ENCODE measurements around the gene SLC25A45. TPM values are rescaled to one million over a fixed set of nuclear protein-coding genes. Genes with fewer than 3 reads are reported as not detected.

SLC25A45 gene
- total RNA-seq, 1 donor from 2014 or later, result 12.3 TPM

- H3K9me3 Mint-ChIP-seq, result no peaks in the 10 kb centered on the region
- TF ChIP-seq, protein P1, sequence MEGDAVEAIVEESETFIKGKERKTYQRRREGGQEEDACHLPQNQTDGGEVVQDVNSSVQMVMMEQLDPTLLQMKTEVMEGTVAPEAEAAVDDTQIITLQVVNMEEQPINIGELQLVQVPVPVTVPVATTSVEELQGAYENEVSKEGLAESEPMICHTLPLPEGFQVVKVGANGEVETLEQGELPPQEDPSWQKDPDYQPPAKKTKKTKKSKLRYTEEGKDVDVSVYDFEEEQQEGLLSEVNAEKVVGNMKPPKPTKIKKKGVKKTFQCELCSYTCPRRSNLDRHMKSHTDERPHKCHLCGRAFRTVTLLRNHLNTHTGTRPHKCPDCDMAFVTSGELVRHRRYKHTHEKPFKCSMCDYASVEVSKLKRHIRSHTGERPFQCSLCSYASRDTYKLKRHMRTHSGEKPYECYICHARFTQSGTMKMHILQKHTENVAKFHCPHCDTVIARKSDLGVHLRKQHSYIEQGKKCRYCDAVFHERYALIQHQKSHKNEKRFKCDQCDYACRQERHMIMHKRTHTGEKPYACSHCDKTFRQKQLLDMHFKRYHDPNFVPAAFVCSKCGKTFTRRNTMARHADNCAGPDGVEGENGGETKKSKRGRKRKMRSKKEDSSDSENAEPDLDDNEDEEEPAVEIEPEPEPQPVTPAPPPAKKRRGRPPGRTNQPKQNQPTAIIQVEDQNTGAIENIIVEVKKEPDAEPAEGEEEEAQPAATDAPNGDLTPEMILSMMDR (IDR thresholded peaks at IDR 0.05), result no peak
- DNase-seq (no peak), ATAC-seq (ENCODE audit: low read depth) (no peak)
- intact Hi-C loops (cut with micrococcal nuclease), result no loop called here
- POLR2A ChIA-PET, result interaction anchor here (0.6 to 18.2 kb wide), 2 partner anchors 14 to 25 kb away, joined by 3 to 457 read pairs; partner anchors contain the start of gene NEAT1
- H3K4me1 Mint-ChIP-seq, result peaks cover 31% of the 10 kb centered on the region
- CTCF ChIA-PET, result no interaction called here
- peaks cover 72% of the 10 kb centered on the region for H3K36me3 Mint-ChIP-seq (ENCODE audit: low read depth)
- H3K27ac Mint-ChIP-seq, result no peak overlapping the region
- H3K27me3 Mint-ChIP-seq, result no peaks in the 10 kb centered on the region
- no peak overlapping the region for H3K4me3 Mint-ChIP-seq
These were observed 11.7 kb upstream of the SLC25A45 start for GRCh38 chr11:65394125-65394536.

DNA sequence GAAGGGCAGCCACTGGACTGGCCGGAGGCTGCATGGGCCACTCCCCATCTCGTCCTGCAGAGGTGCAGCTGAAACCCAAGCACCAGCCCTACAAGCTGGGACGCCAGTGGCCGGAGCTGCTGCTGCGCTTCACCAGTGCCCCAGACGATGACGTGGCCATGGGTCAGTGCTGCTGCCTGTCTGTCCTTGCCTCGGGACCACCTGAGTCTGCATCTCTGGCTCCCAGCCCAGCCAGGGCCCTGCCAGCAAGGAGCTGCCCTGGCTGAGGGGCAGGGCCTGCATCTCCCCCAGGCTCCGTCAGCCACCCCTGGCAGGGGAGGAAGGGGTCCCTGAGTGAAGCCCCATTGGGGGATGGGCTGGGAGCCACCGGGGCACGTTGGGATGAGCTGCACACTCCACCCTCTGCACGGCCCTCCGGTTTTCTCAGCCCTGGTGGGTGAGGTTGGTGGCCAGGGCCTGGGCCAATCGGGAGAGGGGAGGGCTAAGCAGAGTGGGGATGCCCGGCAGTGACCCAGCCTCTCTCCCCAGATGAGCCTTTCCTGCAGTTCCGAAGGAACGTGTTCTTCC, 11.2 kb upstream of the SLC25A45 start:
- H3K36me3 Mint-ChIP-seq (ENCODE audit: low read depth), result peaks cover 73% of the 10 kb centered on the region
- CTCF ChIA-PET, result no interaction called here

GRCh38 chr11:65392899-65393298, 10.5 kb upstream of the SLC25A45 start:
- ChIA-PET CTCF (no interaction called here), POLR2A (interaction anchor here (0.8 to 18.2 kb wide), 5 partner anchors 15 to 114 kb away, joined by 3 to 457 read pairs (median 5); partner anchors contain the start of genes MALAT1 and NEAT1)
- ATAC-seq (ENCODE audit: low read depth) (no peak), DNase-seq (no peak)
- Mint-ChIP-seq H3K36me3 (ENCODE audit: low read depth) (peaks cover 71% of the 10 kb centered on the region), H3K4me1 (peaks cover 42% of the 10 kb centered on the region), H3K9me3 (no peaks in the 10 kb centered on the region), H3K27me3 (no peaks in the 10 kb centered on the region), H3K4me3 (no peak overlapping the region), H3K27ac (peak overlapping the region; percentile 32)
- intact Hi-C loops (cut with micrococcal nuclease), result no loop called here
- TF ChIP-seq, protein P1 (IDR thresholded peaks at IDR 0.05), result no peak

More for the DNA sequence above, 11.2 kb upstream of the SLC25A45 start:
- H3K4me1 Mint-ChIP-seq, result peaks cover 35% of the 10 kb centered on the region
- POLR2A ChIA-PET, result interaction anchor here (0.6 to 18.2 kb wide), 4 partner anchors 14 to 109 kb away, joined by 3 to 457 read pairs (median 4); partner anchors contain the start of genes MALAT1 and NEAT1
- H3K27ac Mint-ChIP-seq, result no peak overlapping the region
- DNase-seq (no peak), ATAC-seq (ENCODE audit: low read depth) (no peak)
- H3K9me3 Mint-ChIP-seq, result no peaks in the 10 kb centered on the region
- intact Hi-C loops (cut with micrococcal nuclease), result no loop called here
- no peak overlapping the region for H3K4me3 Mint-ChIP-seq
- no peaks in the 10 kb centered on the region for H3K27me3 Mint-ChIP-seq
- TF ChIP-seq, protein P1 (IDR thresholded peaks at IDR 0.05), result no peak

- POLR2A ChIA-PET, result interaction anchor here (0.8 to 18.2 kb wide), 7 partner anchors 11 to 114 kb away, joined by 3 to 457 read pairs (median 5); partner anchors contain the start of genes MALAT1 and NEAT1
- no peak for ATAC-seq (ENCODE audit: low read depth)
- Mint-ChIP-seq H3K36me3 (ENCODE audit: low read depth) (peaks cover 70% of the 10 kb centered on the region), H3K27ac (peak overlapping the region; percentile 70), H3K27me3 (no peaks in the 10 kb centered on the region), H3K4me1 (peaks cover 48% of the 10 kb centered on the region), H3K9me3 (no peaks in the 10 kb centered on the region), H3K4me3 (no peak overlapping the region)
- TF ChIP-seq, protein P1 (IDR thresholded peaks at IDR 0.05), result no peak
- DNase-seq, result no peak
- intact Hi-C loops (cut with micrococcal nuclease), result no loop called here
- CTCF ChIA-PET, result no interaction called here
These were observed 9.9 kb upstream of the SLC25A45 start for GRCh38 chr11:65392186-65392829.

GRCh38 chr11:65390996-65391395, 8.6 kb upstream of the SLC25A45 start:
- TF ChIP-seq, protein P1 (IDR thresholded peaks at IDR 0.05), result no peak
- ATAC-seq (ENCODE audit: low read depth) (no peak), DNase-seq (no peak)
- intact Hi-C loops (cut with micrococcal nuclease), result no loop called here
- H3K9me3 Mint-ChIP-seq, result no peaks in the 10 kb centered on the region
- CTCF ChIA-PET, result interaction anchor here (0.8 to 1.0 kb wide), 2 partner anchors 25 to 377 kb away, joined by 3 read pairs; partner anchors contain the start of gene ARL2
- peaks cover 64% of the 10 kb centered on the region for H3K36me3 Mint-ChIP-seq (ENCODE audit: low read depth)
- peaks cover 57% of the 10 kb centered on the region for H3K4me1 Mint-ChIP-seq
- H3K4me3 Mint-ChIP-seq, result peak overlapping the region; percentile 19
- POLR2A ChIA-PET, result interaction anchor here (0.7 to 18.2 kb wide), 9 partner anchors 9 to 111 kb away, joined by 3 to 457 read pairs (median 4); partner anchors contain the start of genes MALAT1, NEAT1 and SLC25A45
- H3K27ac Mint-ChIP-seq, result no peak overlapping the region
- no peaks in the 10 kb centered on the region for H3K27me3 Mint-ChIP-seq
